Caco-2 (cell line): ENCODE data around the gene STAM. TPM values are rescaled to one million over a fixed set of nuclear protein-coding genes. Genes with fewer than 3 reads are reported as not detected.

Experiments used
- BruUV-seq: library from RNA; stranded (reverse); fragments of 400-500 nt; replicated peaks from 2 replicates; lab custom pipeline; 2021; lab: Mats Ljungman, UMichigan
- CTCF ChIA-PET: fragments of 300-600 bp; sonication (Branson Sonifier 250); formaldehyde crosslinking; loops from one replicate; lab custom pipeline; 2022; ENCODE audit warnings: antibody characterized with exemption; lab: Charles Lee
- POLR2A ChIA-PET: fragments of 300-600 bp; sonication (Branson Sonifier 250); formaldehyde crosslinking; loops from one replicate; lab custom pipeline; 2022; ENCODE audit warnings: antibody characterized with exemption; lab: Charles Lee
- DNase-seq, 2 experiments: peaks; one replicate each; pipeline versions ENCODE4 v3.0.0 to v3.0.0-alpha.2; 2020 to 2022
- H3K27me3 ChIP-seq: replicated peaks from 2 replicates; pipeline ENCODE4 v1.6.0; 2011; ENCODE audit warnings: low read length; ENCODE audit not compliant: control insufficient read depth, insufficient read depth
- H3K36me3 ChIP-seq: 2 replicates; pipeline ENCODE4 v1.5.1; 2011; ENCODE audit warnings: low read length; ENCODE audit not compliant: control insufficient read depth, insufficient read depth
- H3K4me1 ChIP-seq: fragments of 250-450 bp; sonication (Bioruptor Pico); 2 replicates; pipeline ENCODE4 v1.5.1; 2020; ENCODE audit warnings: mild to moderate bottlenecking
- H3K4me3 ChIP-seq: 2 replicates; pipeline ENCODE4 v1.5.1; 2011; ENCODE audit warnings: low read depth, mild to moderate bottlenecking, control low read depth, low read length
- H3K9me3 ChIP-seq: fragments of 250-450 bp; sonication (Bioruptor Pico); 2 replicates; pipeline ENCODE4 v1.5.1; 2020; ENCODE audit warnings: mild to moderate bottlenecking, moderate library complexity
- H3K27ac Mint-ChIP-seq: one replicate; pipeline ENCODE4 v1.8.0; 2022; ENCODE audit warnings: mixed read lengths; ENCODE audit not compliant: unreplicated experiment
- H3K27me3 Mint-ChIP-seq: one replicate; pipeline ENCODE4 v1.8.0; 2022; ENCODE audit warnings: mixed read lengths; ENCODE audit not compliant: insufficient read depth, unreplicated experiment
- H3K36me3 Mint-ChIP-seq: one replicate; pipeline ENCODE4 v1.8.0; 2022; ENCODE audit warnings: mild to moderate bottlenecking, mixed read lengths; ENCODE audit not compliant: insufficient read depth, unreplicated experiment
- H3K4me1 Mint-ChIP-seq: one replicate; pipeline ENCODE4 v1.8.0; 2022; ENCODE audit warnings: low read depth, mixed read lengths; ENCODE audit not compliant: unreplicated experiment
- H3K4me3 Mint-ChIP-seq: one replicate; pipeline ENCODE4 v1.8.0; 2022; ENCODE audit warnings: mild to moderate bottlenecking, moderate library complexity, mixed read lengths; ENCODE audit not compliant: unreplicated experiment
- H3K9me3 Mint-ChIP-seq: one replicate; pipeline ENCODE4 v1.8.0; 2022; ENCODE audit warnings: mixed read lengths; ENCODE audit not compliant: unreplicated experiment
- intact Hi-C: fragments of 100-400 bp; cut with micrococcal nuclease; formaldehyde crosslinking; loops from one replicate; pipeline ENCODE4 v1.10.0; 2022; ENCODE audit not compliant: unreplicated experiment
- total RNA-seq: library from RNA; stranded (reverse); gene quantifications from 2 replicates; pipeline ENCODE4 v1.2.3, GENCODE V29; 2022
- TF ChIP-seq, protein P1 (sequence below), 2 experiments: fragments of 200-600 bp in 1 of 2; IDR thresholded peaks; 1 replicate in 1 of 2; 2 replicates in 1 of 2; pipeline versions ENCODE4 v1.5.1 to v1.8.0; 2011 to 2022; ENCODE audit warnings: antibody characterized with exemption in 1 of 2, control low read depth in 1 of 2, inconsistent platforms in 1 of 2, low read depth in 1 of 2, low read length in 1 of 2, mild to moderate bottlenecking in 1 of 2, moderate library complexity in 1 of 2; ENCODE audit not compliant: insufficient read depth in 1 of 2, severe bottlenecking in 1 of 2, unreplicated experiment in 1 of 2

Gene STAM
- total RNA-seq, 1 experiment from 2014 or later, result 51.9 TPM

GRCh38 chr10:17659365-17659764 is 15.4 kb downstream of the STAM start:
- Mint-ChIP-seq H3K4me1 (peaks cover 39% of the 10 kb centered on the region), H3K27ac (no peak overlapping the region), H3K9me3 (no peaks in the 10 kb centered on the region), H3K36me3 (peaks cover 11% of the 10 kb centered on the region), H3K4me3 (no peak overlapping the region), H3K27me3 (no peaks in the 10 kb centered on the region)
- intact Hi-C loops, result no loop called here
- TF ChIP-seq, protein P1, sequence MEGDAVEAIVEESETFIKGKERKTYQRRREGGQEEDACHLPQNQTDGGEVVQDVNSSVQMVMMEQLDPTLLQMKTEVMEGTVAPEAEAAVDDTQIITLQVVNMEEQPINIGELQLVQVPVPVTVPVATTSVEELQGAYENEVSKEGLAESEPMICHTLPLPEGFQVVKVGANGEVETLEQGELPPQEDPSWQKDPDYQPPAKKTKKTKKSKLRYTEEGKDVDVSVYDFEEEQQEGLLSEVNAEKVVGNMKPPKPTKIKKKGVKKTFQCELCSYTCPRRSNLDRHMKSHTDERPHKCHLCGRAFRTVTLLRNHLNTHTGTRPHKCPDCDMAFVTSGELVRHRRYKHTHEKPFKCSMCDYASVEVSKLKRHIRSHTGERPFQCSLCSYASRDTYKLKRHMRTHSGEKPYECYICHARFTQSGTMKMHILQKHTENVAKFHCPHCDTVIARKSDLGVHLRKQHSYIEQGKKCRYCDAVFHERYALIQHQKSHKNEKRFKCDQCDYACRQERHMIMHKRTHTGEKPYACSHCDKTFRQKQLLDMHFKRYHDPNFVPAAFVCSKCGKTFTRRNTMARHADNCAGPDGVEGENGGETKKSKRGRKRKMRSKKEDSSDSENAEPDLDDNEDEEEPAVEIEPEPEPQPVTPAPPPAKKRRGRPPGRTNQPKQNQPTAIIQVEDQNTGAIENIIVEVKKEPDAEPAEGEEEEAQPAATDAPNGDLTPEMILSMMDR (IDR thresholded peaks at IDR 0.05; ENCODE audit: insufficient read depth in 1 of 2, low read depth in 1 of 2, low read length in 1 of 2, severe bottlenecking in 1 of 2, unreplicated experiment in 1 of 2), result no peak
- peaks cover 30% of the 10 kb centered on the region for H3K4me1 ChIP-seq
- no peaks in the 10 kb centered on the region for H3K36me3 ChIP-seq
- DNase-seq, result no peak
- ChIA-PET CTCF (no interaction called here), POLR2A (no interaction called here)
- no peak overlapping the region for H3K4me3 ChIP-seq
- no peaks in the 10 kb centered on the region for H3K27me3 ChIP-seq
- no peaks in the 10 kb centered on the region for H3K9me3 ChIP-seq
- no TSS peak for BruUV-seq

DNA sequence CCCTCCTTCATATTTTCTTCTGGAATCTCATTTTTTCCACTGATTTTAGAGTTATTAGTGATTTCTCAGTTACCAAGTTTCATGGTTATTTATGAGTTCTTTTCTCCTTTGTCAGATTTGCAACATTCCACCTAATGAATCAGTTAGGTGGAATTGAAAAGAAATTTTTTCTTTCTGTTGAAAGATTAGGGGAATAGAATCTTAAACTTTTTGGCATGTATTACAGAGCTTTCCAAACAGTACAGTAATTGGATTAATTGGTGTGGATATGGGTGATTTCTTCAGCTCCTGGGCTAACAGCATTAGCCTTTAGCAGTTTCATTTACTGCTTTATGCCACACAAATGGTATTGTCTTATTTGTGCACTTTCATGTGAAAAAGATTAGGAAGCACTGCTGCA is 17.0 kb downstream of the STAM start:
- ChIA-PET POLR2A (no interaction called here), CTCF (no interaction called here)
- DNase-seq, result no peak
- no peaks in the 10 kb centered on the region for H3K27me3 Mint-ChIP-seq
- intact Hi-C loops, result no loop called here
- H3K4me1 Mint-ChIP-seq, result peaks cover 32% of the 10 kb centered on the region
- no peaks in the 10 kb centered on the region for H3K9me3 Mint-ChIP-seq
- no peak overlapping the region for H3K4me3 Mint-ChIP-seq
- Histone ChIP-seq H3K9me3 (no peaks in the 10 kb centered on the region), H3K27me3 (no peaks in the 10 kb centered on the region), H3K36me3 (no peaks in the 10 kb centered on the region), H3K4me1 (peaks cover 34% of the 10 kb centered on the region), H3K4me3 (no peak overlapping the region)
- no peak overlapping the region for H3K27ac Mint-ChIP-seq
- TF ChIP-seq, protein P1 (IDR thresholded peaks at IDR 0.05; ENCODE audit: insufficient read depth in 1 of 2, low read depth in 1 of 2, low read length in 1 of 2, severe bottlenecking in 1 of 2, unreplicated experiment in 1 of 2), result no peak
- peaks cover 11% of the 10 kb centered on the region for H3K36me3 Mint-ChIP-seq
- BruUV-seq, result no TSS peak

- H3K4me3 Mint-ChIP-seq, result no peak overlapping the region
- no peak overlapping the region for H3K27ac Mint-ChIP-seq
- peaks cover 32% of the 10 kb centered on the region for H3K4me1 ChIP-seq
- ChIA-PET POLR2A (interaction anchor here (1.3 kb wide), 1 partner anchor 18 kb away, joined by 5 read pairs; the partner anchor contains the start of gene STAM), CTCF (no interaction called here)
- DNase-seq, result no peak
- H3K27me3 ChIP-seq, result no peaks in the 10 kb centered on the region
- H3K4me3 ChIP-seq, result no peak overlapping the region
- peaks cover 11% of the 10 kb centered on the region for H3K36me3 Mint-ChIP-seq
- BruUV-seq, result no TSS peak
- peaks cover 27% of the 10 kb centered on the region for H3K4me1 Mint-ChIP-seq
- no peaks in the 10 kb centered on the region for H3K27me3 Mint-ChIP-seq
- H3K9me3 Mint-ChIP-seq, result no peaks in the 10 kb centered on the region
- H3K36me3 ChIP-seq, result no peaks in the 10 kb centered on the region
- TF ChIP-seq, protein P1 (IDR thresholded peaks at IDR 0.05; ENCODE audit: insufficient read depth in 1 of 2, low read depth in 1 of 2, low read length in 1 of 2, severe bottlenecking in 1 of 2, unreplicated experiment in 1 of 2), result no peak
- intact Hi-C loops, result no loop called here
- H3K9me3 ChIP-seq, result no peaks in the 10 kb centered on the region
These were observed 17.6 kb downstream of the STAM start for GRCh38 chr10:17661510-17661909.
